WTC11 (cell line): ENCODE measurements around the gene ZNF214. TPM values are rescaled to one million over a fixed set of nuclear protein-coding genes. Genes with fewer than 3 reads are reported as not detected.

ENCODE experiments used
- ATAC-seq: fragments of 200-7000 bp; cut with Tn5 transposase; 2 replicates; pipeline ENCODE4 v1.10.0; 2021; ENCODE audit warnings: mild to moderate bottlenecking, moderate library complexity
- CTCF ChIA-PET: fragments of 300-600 bp; sonication (Branson Sonifier 250); formaldehyde crosslinking; loops from one replicate; lab custom pipeline; 2021; ENCODE audit warnings: antibody characterized with exemption; lab: Charles Lee
- POLR2A ChIA-PET: fragments of 350-600 bp; sonication (Branson Sonifier 250); formaldehyde crosslinking; loops from one replicate; lab custom pipeline; 2021; ENCODE audit warnings: antibody characterized with exemption; lab: Charles Lee
- DNase-seq: peaks from one replicate; pipeline ENCODE4 v3.0.0; 2021; ENCODE audit warnings: low spot score
- H3K27ac Mint-ChIP-seq: 2 replicates; pipeline ENCODE4 v1.8.0; 2021; ENCODE audit warnings: mixed read lengths
- H3K27me3 Mint-ChIP-seq: 2 replicates; pipeline ENCODE4 v1.8.0; 2021; ENCODE audit warnings: low read depth, mild to moderate bottlenecking, moderate library complexity, mixed read lengths
- H3K36me3 Mint-ChIP-seq: 2 replicates; pipeline ENCODE4 v1.8.0; 2021; ENCODE audit warnings: mixed read lengths
- H3K4me1 Mint-ChIP-seq: 2 replicates; pipeline ENCODE4 v1.8.0; 2022; ENCODE audit warnings: mixed read lengths
- H3K4me3 Mint-ChIP-seq: 2 replicates; pipeline ENCODE4 v1.8.0; 2021; ENCODE audit warnings: mild to moderate bottlenecking, moderate library complexity, mixed read lengths
- H3K9me3 Mint-ChIP-seq: 2 replicates; pipeline ENCODE4 v1.8.0; 2021; ENCODE audit warnings: mixed read lengths
- ARID4B ChIP-seq: sonication (generic); formaldehyde crosslinking; IDR thresholded peaks from 2 replicates; pipeline ENCODE4 v1.8.0; 2023; ENCODE audit warnings: missing genetic modification reagents, mild to moderate bottlenecking, borderline replicate concordance
- CTCF ChIP-seq: fragments of 200-600 bp; IDR thresholded peaks from 2 replicates; pipeline ENCODE4 v1.8.0; 2022; ENCODE audit warnings: antibody characterized with exemption
- E2F5 ChIP-seq: sonication (generic); formaldehyde crosslinking; IDR thresholded peaks from 2 replicates; pipeline ENCODE4 v1.8.1; 2022; ENCODE audit warnings: mild to moderate bottlenecking, moderate library complexity, missing genetic modification reagents
- ESRRA ChIP-seq: sonication (generic); formaldehyde crosslinking; IDR thresholded peaks from 2 replicates; pipeline ENCODE4 v1.8.1; 2022; ENCODE audit warnings: mild to moderate bottlenecking, missing genetic modification reagents, borderline replicate concordance
- ETV6 ChIP-seq: sonication (generic); formaldehyde crosslinking; IDR thresholded peaks from 2 replicates; pipeline ENCODE4 v1.8.1; 2022; ENCODE audit warnings: mild to moderate bottlenecking, missing genetic modification reagents
- FOXP1 ChIP-seq: sonication (generic); formaldehyde crosslinking; IDR thresholded peaks from 2 replicates; pipeline ENCODE4 v1.8.0; 2022; ENCODE audit warnings: missing genetic modification reagents, mild to moderate bottlenecking, moderate library complexity, borderline replicate concordance
- IRF1 ChIP-seq: sonication (generic); formaldehyde crosslinking; IDR thresholded peaks from 2 replicates; pipeline ENCODE4 v1.8.0; 2023; ENCODE audit warnings: missing genetic modification reagents
- JUN ChIP-seq: sonication (generic); formaldehyde crosslinking; IDR thresholded peaks from 2 replicates; pipeline ENCODE4 v1.8.0; 2023; ENCODE audit warnings: mild to moderate bottlenecking, missing genetic modification reagents
- KAT7 ChIP-seq: sonication (generic); formaldehyde crosslinking; IDR thresholded peaks from 2 replicates; pipeline ENCODE4 v1.8.1; 2023; ENCODE audit warnings: missing genetic modification reagents, mild to moderate bottlenecking, borderline replicate concordance
- NR2C2 ChIP-seq: sonication (generic); formaldehyde crosslinking; IDR thresholded peaks from 2 replicates; pipeline ENCODE4 v1.8.0; 2022; ENCODE audit warnings: mild to moderate bottlenecking, missing genetic modification reagents
- PRRX2 ChIP-seq: fragments of 250-450 bp; sonication (Bioruptor Pico); IDR thresholded peaks from 2 replicates; pipeline ENCODE4 v1.8.0; 2021; ENCODE audit warnings: mild to moderate bottlenecking
- RORB ChIP-seq: fragments of 250-450 bp; sonication (Bioruptor Pico); IDR thresholded peaks from 2 replicates; pipeline ENCODE4 v1.9.0; 2021; ENCODE audit warnings: mild to moderate bottlenecking
- TCF7 ChIP-seq: sonication (generic); formaldehyde crosslinking; IDR thresholded peaks from 2 replicates; pipeline ENCODE4 v1.8.0; 2022; ENCODE audit warnings: mild to moderate bottlenecking, low read depth, missing genetic modification reagents, moderate library complexity
- ZBTB21 ChIP-seq: sonication (generic); formaldehyde crosslinking; IDR thresholded peaks from 2 replicates; pipeline ENCODE4 v1.8.1; 2023; ENCODE audit warnings: mild to moderate bottlenecking, missing genetic modification reagents, borderline replicate concordance
- ZNF138 ChIP-seq: sonication (generic); formaldehyde crosslinking; conservative IDR thresholded peaks from 2 replicates; pipeline ENCODE4 v1.8.1; 2022; ENCODE audit warnings: mild to moderate bottlenecking, moderate library complexity, missing genetic modification reagents
- ZNF263 ChIP-seq: sonication (generic); formaldehyde crosslinking; IDR thresholded peaks from 2 replicates; pipeline ENCODE4 v1.8.1; 2022; ENCODE audit warnings: low read depth, mild to moderate bottlenecking, moderate library complexity, missing genetic modification reagents
- ZNF532 ChIP-seq: fragments of 250-450 bp; sonication (Bioruptor Pico); IDR thresholded peaks from 2 replicates; pipeline ENCODE4 v1.9.0; 2021; ENCODE audit warnings: mild to moderate bottlenecking, borderline replicate concordance
- ZSCAN18 ChIP-seq: fragments of 250-450 bp; sonication (Bioruptor Pico); IDR thresholded peaks from 2 replicates; pipeline ENCODE4 v2.1.2; 2022; ENCODE audit warnings: mild to moderate bottlenecking, moderate library complexity
- total RNA-seq: library from RNA; stranded (reverse); gene quantifications from 3 replicates; pipeline ENCODE4 v1.2.3, GENCODE V29; 2021

Gene ZNF214
- total RNA-seq, 1 experiment from 2014 or later: 4.1 TPM

- TF ChIP-seq ZNF532: no peak
- no peak for TF ChIP-seq ETV6 (CRISPR knock-in tag)
- TF ChIP-seq NR2C2 (CRISPR knock-in tag): no peak
- no peak for TF ChIP-seq TCF7 (CRISPR knock-in tag)
- TF ChIP-seq ESRRA: no peak
- no peak for TF ChIP-seq E2F5 (CRISPR knock-in tag)
Observed at GRCh38 chr11:6968816-6969215, 51.3 kb downstream of the ZNF214 start (continued).

- CTCF ChIA-PET: interaction anchor here (1.3 kb wide), 1 partner anchor 150 kb away, joined by 5 read pairs; no protein-coding TSS in a partner anchor
- no peak for DNase-seq
- Mint-ChIP-seq H3K9me3 (peaks cover 20% of the 10 kb centered on the region), H3K4me1 (peaks cover 4% of the 10 kb centered on the region), H3K27ac (no peak overlapping the region), H3K4me3 (no peak overlapping the region), H3K27me3 (no peaks in the 10 kb centered on the region), H3K36me3 (peaks cover 21% of the 10 kb centered on the region)
- ATAC-seq: no peak
- TF ChIP-seq FOXP1 (CRISPR knock-in tag) (no peak), ZNF138 (CRISPR knock-in tag) (no peak), JUN (CRISPR knock-in tag) (no peak), TCF7 (CRISPR knock-in tag) (no peak), PRRX2 (no peak), ZSCAN18 (CRISPR knock-in tag) (no peak), RORB (no peak), CTCF (no peak), ZBTB21 (no peak), KAT7 (no peak), ZNF263 (no peak), ARID4B (CRISPR knock-in tag) (no peak), IRF1 (no peak)
- POLR2A ChIA-PET: interaction anchor here (0.9 kb wide), 1 partner anchor 225 kb away, joined by 5 read pairs; no protein-coding TSS in a partner anchor
Observed at GRCh38 chr11:6962673-6963072, 57.5 kb downstream of the ZNF214 start.
